Measurements from ENCODE around the gene GRIK3.

Gene GRIK3

DNA sequence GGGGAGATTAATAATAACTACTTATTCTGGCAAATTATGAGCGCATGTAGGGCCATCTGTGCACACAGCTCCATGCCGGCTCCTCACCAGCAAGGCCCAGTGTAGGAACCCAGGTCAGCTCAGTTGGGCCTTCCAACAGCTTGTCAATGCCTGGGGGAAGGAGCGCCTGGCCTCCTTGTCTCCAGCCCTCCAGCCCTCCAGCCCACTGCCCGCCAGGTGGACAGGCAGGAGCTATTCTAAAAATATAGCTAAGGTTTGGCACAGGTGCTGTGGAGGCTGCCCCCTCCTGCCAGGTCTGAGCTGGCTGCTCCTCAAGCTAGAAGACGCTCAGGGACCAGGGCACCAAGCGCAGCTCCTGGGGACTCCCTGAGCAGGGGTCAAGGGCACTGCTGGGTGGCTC is 85.7 kb downstream of the GRIK3 start:
- no peak overlapping the region for H3K4me3 ChIP-seq (replicated peaks; ENCODE audit: insufficient read depth, low read length)
- no peak overlapping the region for H3K27ac ChIP-seq (replicated peaks)
- TF ChIP-seq, protein P1, sequence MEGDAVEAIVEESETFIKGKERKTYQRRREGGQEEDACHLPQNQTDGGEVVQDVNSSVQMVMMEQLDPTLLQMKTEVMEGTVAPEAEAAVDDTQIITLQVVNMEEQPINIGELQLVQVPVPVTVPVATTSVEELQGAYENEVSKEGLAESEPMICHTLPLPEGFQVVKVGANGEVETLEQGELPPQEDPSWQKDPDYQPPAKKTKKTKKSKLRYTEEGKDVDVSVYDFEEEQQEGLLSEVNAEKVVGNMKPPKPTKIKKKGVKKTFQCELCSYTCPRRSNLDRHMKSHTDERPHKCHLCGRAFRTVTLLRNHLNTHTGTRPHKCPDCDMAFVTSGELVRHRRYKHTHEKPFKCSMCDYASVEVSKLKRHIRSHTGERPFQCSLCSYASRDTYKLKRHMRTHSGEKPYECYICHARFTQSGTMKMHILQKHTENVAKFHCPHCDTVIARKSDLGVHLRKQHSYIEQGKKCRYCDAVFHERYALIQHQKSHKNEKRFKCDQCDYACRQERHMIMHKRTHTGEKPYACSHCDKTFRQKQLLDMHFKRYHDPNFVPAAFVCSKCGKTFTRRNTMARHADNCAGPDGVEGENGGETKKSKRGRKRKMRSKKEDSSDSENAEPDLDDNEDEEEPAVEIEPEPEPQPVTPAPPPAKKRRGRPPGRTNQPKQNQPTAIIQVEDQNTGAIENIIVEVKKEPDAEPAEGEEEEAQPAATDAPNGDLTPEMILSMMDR (IDR thresholded peaks at IDR 0.05; ENCODE audit: insufficient read depth, low read length): no peak
- no peak for TF ChIP-seq POLR2AphosphoS5 (IDR thresholded peaks at IDR 0.05; ENCODE audit: low read depth)
- TF ChIP-seq, protein P2, sequence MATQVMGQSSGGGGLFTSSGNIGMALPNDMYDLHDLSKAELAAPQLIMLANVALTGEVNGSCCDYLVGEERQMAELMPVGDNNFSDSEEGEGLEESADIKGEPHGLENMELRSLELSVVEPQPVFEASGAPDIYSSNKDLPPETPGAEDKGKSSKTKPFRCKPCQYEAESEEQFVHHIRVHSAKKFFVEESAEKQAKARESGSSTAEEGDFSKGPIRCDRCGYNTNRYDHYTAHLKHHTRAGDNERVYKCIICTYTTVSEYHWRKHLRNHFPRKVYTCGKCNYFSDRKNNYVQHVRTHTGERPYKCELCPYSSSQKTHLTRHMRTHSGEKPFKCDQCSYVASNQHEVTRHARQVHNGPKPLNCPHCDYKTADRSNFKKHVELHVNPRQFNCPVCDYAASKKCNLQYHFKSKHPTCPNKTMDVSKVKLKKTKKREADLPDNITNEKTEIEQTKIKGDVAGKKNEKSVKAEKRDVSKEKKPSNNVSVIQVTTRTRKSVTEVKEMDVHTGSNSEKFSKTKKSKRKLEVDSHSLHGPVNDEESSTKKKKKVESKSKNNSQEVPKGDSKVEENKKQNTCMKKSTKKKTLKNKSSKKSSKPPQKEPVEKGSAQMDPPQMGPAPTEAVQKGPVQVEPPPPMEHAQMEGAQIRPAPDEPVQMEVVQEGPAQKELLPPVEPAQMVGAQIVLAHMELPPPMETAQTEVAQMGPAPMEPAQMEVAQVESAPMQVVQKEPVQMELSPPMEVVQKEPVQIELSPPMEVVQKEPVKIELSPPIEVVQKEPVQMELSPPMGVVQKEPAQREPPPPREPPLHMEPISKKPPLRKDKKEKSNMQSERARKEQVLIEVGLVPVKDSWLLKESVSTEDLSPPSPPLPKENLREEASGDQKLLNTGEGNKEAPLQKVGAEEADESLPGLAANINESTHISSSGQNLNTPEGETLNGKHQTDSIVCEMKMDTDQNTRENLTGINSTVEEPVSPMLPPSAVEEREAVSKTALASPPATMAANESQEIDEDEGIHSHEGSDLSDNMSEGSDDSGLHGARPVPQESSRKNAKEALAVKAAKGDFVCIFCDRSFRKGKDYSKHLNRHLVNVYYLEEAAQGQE (IDR thresholded peaks at IDR 0.05; ENCODE audit: insufficient replicate concordance, low read depth): no peak
- TF ChIP-seq SPI1 (IDR thresholded peaks at IDR 0.05; ENCODE audit: borderline replicate concordance, low read depth): no peak
- no peak for TF ChIP-seq GABPA (IDR thresholded peaks at IDR 0.05; ENCODE audit: low read depth)
- no peak for DNase-seq (ENCODE audit: low read depth in 1 of 2, low spot score in 1 of 2)
- H3K27me3 ChIP-seq (ENCODE audit: insufficient read depth, poor library complexity, severe bottlenecking): peaks cover 2% of the 10 kb centered on the region

DNA sequence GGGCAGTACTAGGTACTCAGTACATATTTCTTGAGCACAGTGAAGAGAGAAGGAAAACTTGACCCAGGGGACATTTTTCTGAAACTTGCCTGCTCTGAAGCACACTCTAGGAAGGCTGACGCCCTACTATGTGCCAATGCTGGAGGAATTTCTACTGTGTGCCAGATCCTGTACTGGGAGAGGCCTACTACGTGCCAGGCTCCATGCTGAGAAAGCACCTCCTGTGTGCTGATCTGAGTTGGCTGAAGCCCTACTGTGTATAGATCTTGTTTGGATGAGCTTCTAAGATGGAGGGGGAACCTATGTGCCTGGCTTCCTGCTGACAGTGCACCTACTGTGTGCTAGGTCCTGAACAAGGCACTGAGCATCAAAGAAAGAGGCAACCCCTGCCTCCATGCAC is 86.2 kb downstream of the GRIK3 start:
- Histone ChIP-seq H3K4me3 (replicated peaks; ENCODE audit: insufficient read depth, low read length) (no peak overlapping the region), H3K27ac (replicated peaks) (no peak overlapping the region), H3K27me3 (ENCODE audit: insufficient read depth, poor library complexity, severe bottlenecking) (peaks cover 2% of the 10 kb centered on the region)
- TF ChIP-seq, protein P2 (IDR thresholded peaks at IDR 0.05; ENCODE audit: insufficient replicate concordance, low read depth): no peak
- TF ChIP-seq SPI1 (IDR thresholded peaks at IDR 0.05; ENCODE audit: borderline replicate concordance, low read depth): no peak
- no peak for TF ChIP-seq POLR2AphosphoS5 (IDR thresholded peaks at IDR 0.05; ENCODE audit: low read depth)
- TF ChIP-seq, protein P1 (IDR thresholded peaks at IDR 0.05; ENCODE audit: insufficient read depth, low read length): no peak
- TF ChIP-seq GABPA (IDR thresholded peaks at IDR 0.05; ENCODE audit: low read depth): no peak
- no peak for DNase-seq (ENCODE audit: low read depth in 1 of 2, low spot score in 1 of 2)

DNA sequence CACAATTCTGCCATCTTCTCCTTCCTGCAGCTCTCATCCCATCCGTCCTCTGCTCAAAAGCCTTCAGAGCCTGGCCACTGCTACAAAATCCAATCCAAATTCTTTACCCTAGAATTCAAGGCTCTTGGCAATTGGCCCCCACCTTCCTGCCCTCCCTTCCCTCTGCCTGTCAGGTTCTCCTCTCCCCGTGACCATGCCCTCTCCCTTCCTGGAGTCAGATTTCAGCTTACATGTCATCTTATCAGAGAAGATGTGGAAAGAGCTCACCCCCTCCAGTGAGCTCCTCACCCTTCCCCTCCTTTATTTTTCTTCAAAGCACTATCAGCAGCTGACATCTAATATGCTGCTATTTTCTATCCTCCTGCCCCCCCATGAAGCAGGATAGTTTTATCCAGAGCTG is 86.9 kb downstream of the GRIK3 start:
- H3K27ac ChIP-seq (replicated peaks): no peak overlapping the region
- H3K27me3 ChIP-seq (ENCODE audit: insufficient read depth, poor library complexity, severe bottlenecking): peaks cover 2% of the 10 kb centered on the region
- H3K4me3 ChIP-seq (replicated peaks; ENCODE audit: insufficient read depth, low read length): no peak overlapping the region
- TF ChIP-seq GABPA (IDR thresholded peaks at IDR 0.05; ENCODE audit: low read depth) (no peak), SPI1 (IDR thresholded peaks at IDR 0.05; ENCODE audit: borderline replicate concordance, low read depth) (no peak), POLR2AphosphoS5 (IDR thresholded peaks at IDR 0.05; ENCODE audit: low read depth) (no peak)
- TF ChIP-seq, protein P2 (IDR thresholded peaks at IDR 0.05; ENCODE audit: insufficient replicate concordance, low read depth): no peak
- TF ChIP-seq, protein P1 (IDR thresholded peaks at IDR 0.05; ENCODE audit: insufficient read depth, low read length): no peak
- DNase-seq (ENCODE audit: low read depth in 1 of 2, low spot score in 1 of 2): no peak
